DMS 273 (cell line): ENCODE data around the gene CLEC10A.
"Not testable (repeated sequence)": the region's sequence is repeated elsewhere in the genome, so short reads cannot be mapped to it uniquely, and the experiment has no call there.

Experiments
- DNase-seq: peaks from one replicate; lab custom pipeline; 2025; ENCODE audit not compliant: unreplicated experiment; lab: John Stamatoyannopoulos, UW

The CLEC10A gene

DNA sequence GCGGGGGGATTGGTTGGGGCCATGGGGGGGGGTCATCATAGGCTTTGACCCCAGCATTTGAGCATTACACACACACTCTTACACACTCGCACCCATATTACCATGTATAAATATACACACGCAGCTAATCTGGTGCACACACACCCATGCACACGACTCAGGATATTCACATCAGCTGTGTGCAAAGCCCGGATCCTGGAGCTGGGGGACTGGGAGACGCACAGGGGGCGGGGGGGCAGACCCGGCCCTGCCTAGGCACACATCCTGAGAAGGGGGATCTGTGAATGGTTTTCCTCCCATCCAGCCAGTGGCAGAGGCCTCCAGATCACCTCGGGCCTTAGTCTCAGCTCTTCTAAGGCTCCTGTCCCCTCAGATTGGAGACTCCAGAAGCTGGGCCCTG is 28.9 kb upstream of the CLEC10A start:
- DNase-seq = no peak

GRCh38 chr17:7108560-7108925 is 28.5 kb upstream of the CLEC10A start:
- no peak for DNase-seq

- no peak for DNase-seq
Measured at GRCh38 chr17:7107795-7108559, 27.9 kb upstream of the CLEC10A start.

GRCh38 chr17:7107012-7107754 is 27.1 kb upstream of the CLEC10A start:
- no peak for DNase-seq

DNA sequence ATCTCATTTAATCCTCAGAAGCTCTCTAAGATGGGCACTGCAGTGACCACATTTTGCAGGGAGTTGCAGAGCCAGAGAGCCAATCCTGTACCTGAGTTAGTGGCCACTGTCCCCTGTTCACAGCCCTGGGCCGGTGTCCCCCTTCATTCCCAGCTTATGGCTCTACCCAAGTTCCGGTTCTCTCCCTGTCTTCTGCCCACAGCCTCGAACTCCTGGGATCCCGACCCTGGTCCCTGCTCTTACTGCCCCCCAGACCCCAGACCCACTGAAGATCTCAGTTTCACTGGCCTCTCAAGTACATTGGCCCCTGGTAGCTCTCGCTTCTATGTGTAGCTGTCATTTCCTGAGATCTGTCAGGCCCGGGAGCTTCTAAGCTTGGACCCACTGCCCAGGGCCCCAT is 22.4 kb upstream of the CLEC10A start:
- DNase-seq = no peak

GRCh38 chr17:7101531-7101930 is 21.5 kb upstream of the CLEC10A start:
- no peak for DNase-seq

DNA sequence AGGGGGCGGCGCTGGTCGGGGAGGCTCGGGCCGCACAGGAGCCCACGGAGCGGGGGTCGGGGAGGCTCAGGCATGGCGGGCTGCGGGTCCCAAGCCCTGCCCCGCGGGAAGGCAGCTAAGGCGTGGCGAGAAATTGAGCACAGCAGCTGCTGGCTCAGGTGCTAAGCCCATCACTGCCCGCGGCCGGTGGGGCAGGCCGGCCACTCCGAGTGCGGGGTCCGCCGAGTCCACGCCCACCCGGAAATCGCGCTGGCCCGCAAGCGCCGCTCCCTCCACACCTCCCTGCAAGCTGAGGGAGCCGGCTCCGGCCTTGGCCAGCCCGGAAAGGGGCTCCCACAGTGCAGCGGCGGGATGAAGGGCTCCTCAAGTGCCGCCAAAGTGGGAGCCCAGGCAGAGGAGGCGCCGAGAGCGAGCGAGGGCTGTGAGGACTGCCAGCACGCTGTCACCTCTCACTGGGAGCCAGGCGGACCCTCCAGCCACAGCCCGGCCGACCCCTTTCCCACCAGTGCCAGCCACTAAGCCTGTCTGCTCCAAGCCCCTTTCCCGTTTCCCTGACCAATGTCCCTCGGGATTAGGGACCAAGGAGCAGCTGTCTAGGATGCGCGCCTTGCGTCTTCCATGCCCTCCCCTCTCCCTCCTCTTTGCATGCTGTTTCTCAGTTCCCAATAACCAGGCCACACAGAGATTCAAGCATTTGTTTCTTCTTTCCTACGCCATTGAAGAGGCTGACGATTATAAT is 20.8 kb upstream of the CLEC10A start:
- not testable (repeated sequence) for DNase-seq

- no peak for DNase-seq
Measured at GRCh38 chr17:7098802-7099459, 18.9 kb upstream of the CLEC10A start.

DNA sequence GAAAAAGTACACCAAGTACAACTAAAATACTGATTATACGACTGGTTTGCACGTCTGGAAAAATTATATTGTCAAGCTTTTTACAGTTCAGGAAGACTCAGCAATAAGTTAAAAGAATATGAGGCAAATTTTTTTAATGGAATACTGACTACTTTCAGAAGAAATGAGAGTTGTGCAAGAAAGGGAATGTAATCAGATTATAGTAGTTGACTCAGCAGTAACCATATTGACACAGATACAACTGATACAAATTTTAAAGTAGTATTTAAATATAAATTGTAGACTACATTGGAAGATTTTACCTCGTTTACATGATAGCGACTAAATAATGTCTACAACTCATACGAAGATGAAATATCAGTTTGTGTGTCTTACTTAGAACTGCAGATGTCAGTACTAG is 17.9 kb upstream of the CLEC10A start:
- DNase-seq = no peak

DNA sequence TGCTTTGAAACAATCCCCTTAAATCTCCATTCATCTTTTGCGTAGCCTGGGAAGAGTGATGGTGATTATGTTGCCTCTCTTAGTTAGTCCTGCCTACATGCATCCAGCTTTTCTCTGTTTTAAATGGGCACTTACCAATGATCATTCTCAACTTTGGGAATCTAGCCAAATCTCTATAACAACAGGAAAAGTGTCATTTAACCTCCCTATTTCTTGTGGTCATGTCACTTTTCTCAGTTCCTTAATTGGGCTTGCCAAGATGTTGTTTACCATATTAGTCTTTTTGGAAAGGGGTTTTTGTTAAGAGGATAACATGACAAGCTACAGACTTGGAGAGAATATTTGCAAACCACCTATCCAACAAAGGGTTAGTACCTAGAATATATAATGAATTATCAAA is 15.6 kb upstream of the CLEC10A start:
- no peak for DNase-seq

DNA sequence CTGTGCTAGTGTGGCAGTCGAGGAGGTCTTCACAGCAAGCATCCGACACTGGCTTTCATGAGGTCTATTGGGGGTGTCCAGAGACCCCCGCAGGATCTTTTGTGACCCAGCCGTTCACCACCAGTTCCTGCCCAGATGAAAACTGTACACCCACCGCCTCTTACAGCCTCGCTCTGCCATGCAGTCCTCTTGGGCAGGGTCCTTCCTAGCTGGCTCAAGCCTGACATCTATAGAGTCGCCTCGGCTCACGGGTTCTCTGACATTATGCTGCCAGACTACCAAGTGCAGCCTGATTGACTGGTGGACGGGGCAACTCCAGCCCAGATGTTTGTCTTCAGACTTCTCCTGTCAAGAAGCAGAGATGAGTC is 14.6 kb upstream of the CLEC10A start:
- DNase-seq = no peak

DNA sequence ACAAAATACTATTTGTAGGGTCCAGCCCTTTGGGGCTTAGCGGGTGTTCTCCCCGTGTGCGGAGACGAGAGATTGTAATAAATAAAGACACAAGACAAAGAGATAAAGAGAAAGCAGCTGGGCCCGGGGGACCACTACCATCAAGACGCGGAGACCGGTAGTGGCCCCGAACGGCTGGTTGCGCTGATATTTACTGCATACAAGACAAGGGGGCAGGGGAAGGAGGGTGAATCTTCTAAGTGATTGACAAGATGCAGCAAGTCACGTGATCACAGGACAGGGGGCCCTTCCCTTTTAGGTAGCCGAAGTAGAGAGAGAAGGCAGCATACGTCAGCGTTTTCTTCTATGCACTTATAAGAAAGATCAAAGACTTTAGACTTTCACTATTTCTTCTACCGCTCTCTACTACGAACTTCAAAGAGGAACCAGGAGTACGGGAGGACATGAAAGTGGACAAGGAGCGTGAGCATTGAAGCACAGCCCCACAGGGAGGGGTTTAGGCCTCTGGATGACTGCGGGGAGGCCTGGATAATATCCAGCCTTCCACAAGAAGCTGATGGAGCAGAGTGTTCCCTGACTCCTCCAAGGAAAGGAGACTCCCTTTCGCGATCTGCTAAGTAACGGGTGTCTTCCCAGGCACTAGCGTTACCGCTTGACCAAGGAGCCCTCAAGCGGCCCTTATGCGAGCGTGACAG is 11.4 kb upstream of the CLEC10A start:
- not testable (repeated sequence) for DNase-seq

- DNase-seq = not testable (repeated sequence)
Measured at GRCh38 chr17:7089570-7089969, 9.5 kb upstream of the CLEC10A start.

- DNase-seq = not testable (repeated sequence)
Measured at GRCh38 chr17:7088442-7088841, 8.4 kb upstream of the CLEC10A start.

DNA sequence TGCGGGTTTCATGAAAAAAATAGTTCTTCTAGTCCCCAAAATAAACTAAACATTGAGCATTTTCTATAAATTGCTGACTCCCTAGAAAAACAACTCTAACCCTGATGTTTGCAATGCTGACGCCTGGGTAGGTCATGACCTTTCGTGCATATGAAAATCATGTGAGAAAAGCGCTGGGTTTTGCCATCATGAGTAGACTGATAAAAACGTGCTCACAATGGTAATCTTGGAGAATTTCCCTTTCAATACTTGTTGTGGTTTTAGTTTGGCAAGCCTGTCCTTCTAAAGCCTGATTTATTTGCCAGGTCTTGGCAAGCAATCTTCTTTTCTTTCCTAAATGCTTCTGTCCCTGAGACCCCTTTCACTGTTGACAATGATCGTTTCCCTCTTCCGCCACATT is 4.0 kb upstream of the CLEC10A start:
- DNase-seq = no peak

- DNase-seq = no peak
Measured at GRCh38 chr17:7083592-7083991, 3.5 kb upstream of the CLEC10A start.

GRCh38 chr17:7081341-7082062 is 1.5 kb upstream of the CLEC10A start:
- DNase-seq = no peak

DNA sequence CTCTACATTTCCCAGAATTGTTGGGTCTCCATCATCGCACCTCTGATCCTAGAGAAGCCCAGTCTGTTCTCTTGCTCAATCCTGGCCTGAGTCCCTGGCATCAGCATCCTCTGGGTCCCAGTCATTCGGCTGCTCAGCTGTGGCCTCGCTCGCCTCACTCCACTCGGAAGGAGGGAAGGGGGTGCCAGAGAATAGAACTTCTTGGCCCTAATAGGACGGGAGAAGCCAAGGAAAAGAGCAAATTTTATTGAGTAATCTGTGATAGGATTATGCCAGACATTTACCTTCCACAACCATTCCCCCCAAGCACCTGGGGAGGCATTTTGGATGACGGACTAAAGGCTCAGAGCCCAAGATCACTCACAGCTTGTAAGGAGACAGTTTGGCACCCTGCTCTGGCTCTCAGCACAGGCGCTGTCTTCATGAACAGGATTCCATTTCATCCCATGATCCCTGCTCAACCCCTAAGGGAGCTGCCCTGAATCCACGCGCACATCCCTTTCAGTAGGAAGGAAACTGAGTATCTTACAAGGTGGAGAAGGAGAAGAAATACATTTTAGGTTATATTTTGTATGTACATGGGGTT is 498 bp upstream of the CLEC10A start:
- DNase-seq = no peak

DNA sequence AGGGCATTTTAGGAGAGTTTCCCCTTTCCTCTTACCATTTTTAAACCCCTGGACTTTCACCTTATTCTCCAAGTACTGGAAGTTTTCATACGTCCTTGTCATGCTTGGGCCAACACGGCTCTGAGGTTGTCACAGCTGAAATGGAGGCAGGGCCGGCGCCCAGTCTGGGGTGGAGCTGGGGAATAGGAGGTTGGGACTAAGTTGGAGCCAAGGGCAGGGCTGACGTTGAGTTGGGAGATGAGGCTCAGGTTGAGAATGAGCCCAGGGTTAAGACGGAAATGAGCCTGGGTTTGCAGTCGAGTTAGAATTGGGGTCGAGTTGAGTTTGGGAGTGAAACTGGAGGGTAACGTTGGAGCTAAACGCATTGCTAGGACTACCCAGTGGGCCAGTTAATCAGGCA is 1.3 kb downstream of the CLEC10A start:
- DNase-seq = no peak
